ENCODE results near the gene SPEN.
"Not testable (repeated sequence)": the region's sequence is repeated elsewhere in the genome, so short reads cannot be mapped to it uniquely, and the experiment has no call there.

SPEN gene

GRCh38 chr1:15895233-15895632, 47.7 kb downstream of the SPEN start:
- no peak for TF ChIP-seq CTCF (conservative IDR thresholded peaks at IDR 0.05; ENCODE audit: low read depth, low read length)
- no peak overlapping the region for H3K4me3 ChIP-seq (ENCODE audit: low read length)
- DNase-seq (ENCODE audit: low read depth) = no peak

GRCh38 chr1:15896841-15897610, 49.5 kb downstream of the SPEN start:
- DNase-seq (ENCODE audit: low read depth); H3K4me3 ChIP-seq (ENCODE audit: low read length): not testable (repeated sequence)

- no peak overlapping the region for H3K4me3 ChIP-seq (ENCODE audit: low read length)
- DNase-seq (ENCODE audit: low read depth) = no peak
- no peak for TF ChIP-seq CTCF (conservative IDR thresholded peaks at IDR 0.05; ENCODE audit: low read depth, low read length)
These were observed 51.8 kb downstream of the SPEN start for GRCh38 chr1:15899266-15899665.

GRCh38 chr1:15900662-15901279, 53.3 kb downstream of the SPEN start:
- DNase-seq (ENCODE audit: low read depth) = no peak
- no peak for TF ChIP-seq CTCF (conservative IDR thresholded peaks at IDR 0.05; ENCODE audit: low read depth, low read length)
- H3K4me3 ChIP-seq (ENCODE audit: low read length) = no peak overlapping the region

- TF ChIP-seq CTCF (conservative IDR thresholded peaks at IDR 0.05; ENCODE audit: low read depth, low read length) = no peak
- peak; percentile 42 for DNase-seq (ENCODE audit: low read depth)
These were observed 55.4 kb downstream of the SPEN start for GRCh38 chr1:15902882-15903281.

GRCh38 chr1:15908597-15908996, 61.1 kb downstream of the SPEN start:
- no peak overlapping the region for H3K4me3 ChIP-seq (ENCODE audit: low read length)
- no peak for DNase-seq (ENCODE audit: low read depth)
- TF ChIP-seq CTCF (conservative IDR thresholded peaks at IDR 0.05; ENCODE audit: low read depth, low read length) = no peak

More at GRCh38 chr1:15902882-15903281, 55.4 kb downstream of the SPEN start:
- H3K4me3 ChIP-seq (ENCODE audit: low read length) = no peak overlapping the region

- no peak for DNase-seq (ENCODE audit: low read depth)
- H3K4me3 ChIP-seq (ENCODE audit: low read length) = no peak overlapping the region
- no peak for TF ChIP-seq CTCF (conservative IDR thresholded peaks at IDR 0.05; ENCODE audit: low read depth, low read length)
These were observed 63.6 kb downstream of the SPEN start for GRCh38 chr1:15911141-15911540.

Data from retinal pigment epithelial cell (primary cell).